Muscle of arm (tissue), 12 donors: Measurements from ENCODE around the gene LCN12. TPM values are rescaled to one million over a fixed set of nuclear protein-coding genes. Genes with fewer than 3 reads are reported as not detected.

Experiments used
- DNase-seq: peaks from one replicate; pipeline ENCODE4 v3.0.0-alpha.2; 2013
- polyA plus RNA-seq, 12 donors: library from polyadenylated mRNA; unstranded; fragments of 120-200 nt; gene quantifications; one replicate each; pipeline ENCODE4 v1.2.1, GENCODE V29; 2013; ENCODE audit not compliant: insufficient read length in 12 of 12

LCN12 gene
- polyA plus RNA-seq, 12 donors = 0.23 to 1.4 (median 1.1) TPM; not detected in 3

DNA sequence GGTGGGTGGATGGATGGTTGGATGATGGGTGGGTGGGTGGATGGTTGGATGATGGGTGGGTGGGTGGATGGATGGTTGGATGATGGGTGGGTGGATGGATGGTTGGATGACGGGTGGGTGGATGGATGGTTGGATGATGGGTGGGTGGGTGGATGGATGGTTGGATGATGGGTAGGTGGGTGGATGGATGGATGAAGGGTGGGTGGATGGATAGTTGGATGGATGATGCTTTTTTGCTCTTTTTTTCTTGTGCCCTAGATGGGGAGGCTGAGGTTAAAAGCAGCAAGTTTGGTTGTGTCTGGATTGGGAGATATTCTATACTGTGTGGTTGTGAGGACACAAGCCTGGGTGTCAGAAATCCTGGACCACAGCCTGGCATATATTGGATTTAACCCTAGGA, 5.4 kb downstream of the LCN12 start:
- DNase-seq = no peak

- DNase-seq = no peak
Observed at GRCh38 chr9:136957901-136958300, 5.8 kb downstream of the LCN12 start.

GRCh38 chr9:136958473-136958872, 6.4 kb downstream of the LCN12 start:
- DNase-seq = no peak

DNA sequence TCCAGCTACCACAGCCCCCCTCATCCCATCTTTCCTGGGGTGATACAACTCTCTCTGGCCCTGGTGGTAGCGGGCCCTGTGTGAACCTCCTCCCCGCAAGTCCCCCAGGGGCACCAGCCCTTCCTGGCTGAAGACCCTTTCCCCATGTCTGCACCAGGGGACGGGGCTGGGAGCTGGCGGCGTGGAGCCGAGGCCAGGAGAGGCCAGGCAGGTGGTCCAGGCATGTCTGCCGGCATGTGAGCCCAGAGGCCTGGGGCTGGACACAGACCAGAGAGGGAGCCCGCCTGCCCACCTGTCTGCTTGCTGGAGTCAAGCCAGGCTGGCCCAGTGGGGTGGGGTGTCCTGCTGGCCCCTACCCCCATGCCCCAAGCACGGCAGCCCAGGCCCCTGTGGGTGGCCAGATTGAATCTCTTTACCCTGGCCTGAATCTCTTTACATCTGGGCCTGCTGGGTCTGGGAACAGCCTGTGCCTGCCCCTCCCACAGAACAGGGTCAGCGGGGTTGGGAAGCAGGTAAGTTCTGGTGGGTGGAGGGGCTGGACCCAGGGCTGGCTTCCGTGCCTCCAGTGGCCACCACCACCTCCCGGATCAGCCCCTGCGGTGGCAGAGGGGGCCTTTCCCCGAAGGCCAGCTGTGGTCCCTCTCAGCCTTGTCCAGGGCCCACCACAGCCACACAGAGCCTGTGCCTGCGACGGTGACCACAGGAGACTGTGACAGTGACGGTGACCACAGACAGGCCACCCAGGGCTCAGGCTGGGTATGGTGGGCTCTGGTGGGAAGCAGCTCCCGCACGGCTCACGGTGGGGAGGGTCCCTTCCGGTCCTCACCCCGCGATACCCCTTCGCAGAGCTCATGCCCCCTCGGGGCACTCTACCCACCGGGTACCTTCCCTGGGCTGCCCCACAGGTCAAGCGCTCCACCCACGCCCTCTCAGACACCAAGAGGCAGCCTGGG, 7.1 kb downstream of the LCN12 start:
- no peak for DNase-seq

DNA sequence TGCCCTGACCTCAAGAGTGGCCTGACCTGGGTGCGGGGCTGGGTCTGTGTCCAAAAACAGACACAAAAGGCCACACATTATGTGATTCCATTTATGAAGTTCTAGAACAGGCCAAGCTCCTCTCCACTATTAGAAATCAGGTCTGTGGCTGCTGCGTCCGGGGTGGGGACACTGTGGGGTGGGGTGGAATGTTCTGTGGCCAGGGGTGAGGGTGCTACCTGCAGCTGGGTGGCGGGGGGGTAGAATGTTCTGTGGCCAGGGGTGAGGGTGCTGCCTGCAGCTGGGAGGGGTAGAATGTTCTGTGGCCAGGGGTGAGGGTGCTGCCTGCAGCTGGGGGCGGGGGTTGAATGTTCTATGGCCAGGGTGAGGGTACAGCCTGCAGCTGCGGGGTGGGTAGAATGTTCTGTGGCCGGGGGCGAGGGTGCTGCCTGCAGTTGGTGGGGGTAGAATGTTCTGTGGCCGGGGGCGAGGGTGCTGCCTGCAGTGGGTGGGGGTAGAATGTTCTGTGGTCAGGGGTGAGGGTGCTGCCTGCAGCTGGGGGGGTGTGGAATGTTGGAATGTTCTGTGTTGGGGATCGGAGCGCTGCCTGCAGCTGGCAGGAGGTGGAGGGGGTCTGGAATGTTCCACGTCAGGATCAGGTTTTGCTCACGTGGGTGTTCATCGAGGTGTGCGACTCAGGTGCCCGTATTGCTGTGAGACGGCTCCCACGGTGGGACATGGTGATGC, 8.3 kb downstream of the LCN12 start:
- DNase-seq = no peak

GRCh38 chr9:136960938-136961275, 8.8 kb downstream of the LCN12 start:
- DNase-seq = no peak

DNA sequence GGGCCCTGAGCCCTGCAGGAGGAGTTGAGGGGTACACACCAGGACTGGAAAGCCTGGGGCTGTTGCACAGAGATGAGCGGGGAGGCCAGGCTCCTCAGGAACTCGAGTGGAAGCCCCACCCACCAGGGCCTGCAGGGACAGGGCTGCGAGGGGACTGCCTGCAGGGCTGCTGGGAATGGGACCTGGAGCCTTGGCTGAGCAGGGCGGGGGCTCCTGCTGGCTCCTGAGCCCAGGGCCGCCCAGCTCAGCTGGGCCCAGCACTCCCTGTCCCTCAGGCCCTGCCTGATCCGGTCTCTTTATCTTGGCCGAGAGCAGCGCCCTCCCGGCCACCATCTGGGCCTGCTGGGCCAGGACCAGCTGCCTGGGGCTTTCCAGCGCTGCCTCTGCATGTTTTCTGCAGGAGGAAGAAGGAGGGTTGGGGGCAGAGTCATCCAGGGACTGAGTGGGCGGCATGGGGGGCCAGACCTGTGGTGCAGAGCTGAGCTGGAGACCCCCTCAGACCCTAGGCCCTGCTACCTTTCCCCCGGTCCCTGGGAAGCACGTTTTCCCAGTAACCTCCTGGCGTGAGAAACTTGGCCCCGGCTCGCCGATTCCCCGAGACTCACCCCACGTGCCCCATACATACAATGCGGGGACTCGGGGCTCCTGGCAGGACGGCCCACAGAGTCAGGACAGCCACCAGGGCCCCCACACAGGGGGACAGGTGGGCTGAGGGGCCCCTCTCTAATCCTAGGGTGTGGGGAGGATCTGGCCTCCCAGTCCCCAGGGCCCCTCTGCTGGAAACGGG, 9.4 kb downstream of the LCN12 start:
- DNase-seq = no peak

GRCh38 chr9:136962163-136962562, 10.1 kb downstream of the LCN12 start:
- no peak for DNase-seq

GRCh38 chr9:136962701-136963248, 10.7 kb downstream of the LCN12 start:
- DNase-seq = no peak

DNA sequence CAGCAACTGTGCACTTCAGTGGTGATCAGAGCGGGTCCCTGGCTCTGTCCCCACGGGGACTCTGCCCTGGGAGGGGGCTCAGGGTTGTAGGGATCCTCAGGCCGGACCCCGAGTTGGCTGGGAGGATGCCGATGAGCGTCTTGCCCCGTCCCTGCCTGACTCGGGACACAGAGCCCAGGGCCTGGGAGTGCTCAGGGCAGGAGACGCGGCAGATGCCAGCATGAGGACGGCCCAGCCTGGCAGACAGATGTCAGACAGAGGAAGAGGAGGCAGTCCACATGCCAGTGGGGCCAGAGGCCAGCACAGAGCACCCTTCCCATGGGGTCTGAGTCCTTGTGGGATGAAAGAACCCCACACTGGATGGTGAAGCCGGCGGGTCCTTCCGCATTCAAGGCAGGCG, 11.3 kb downstream of the LCN12 start:
- DNase-seq = no peak

- no peak for DNase-seq
Observed at GRCh38 chr9:136963751-136964150, 11.7 kb downstream of the LCN12 start.

DNA sequence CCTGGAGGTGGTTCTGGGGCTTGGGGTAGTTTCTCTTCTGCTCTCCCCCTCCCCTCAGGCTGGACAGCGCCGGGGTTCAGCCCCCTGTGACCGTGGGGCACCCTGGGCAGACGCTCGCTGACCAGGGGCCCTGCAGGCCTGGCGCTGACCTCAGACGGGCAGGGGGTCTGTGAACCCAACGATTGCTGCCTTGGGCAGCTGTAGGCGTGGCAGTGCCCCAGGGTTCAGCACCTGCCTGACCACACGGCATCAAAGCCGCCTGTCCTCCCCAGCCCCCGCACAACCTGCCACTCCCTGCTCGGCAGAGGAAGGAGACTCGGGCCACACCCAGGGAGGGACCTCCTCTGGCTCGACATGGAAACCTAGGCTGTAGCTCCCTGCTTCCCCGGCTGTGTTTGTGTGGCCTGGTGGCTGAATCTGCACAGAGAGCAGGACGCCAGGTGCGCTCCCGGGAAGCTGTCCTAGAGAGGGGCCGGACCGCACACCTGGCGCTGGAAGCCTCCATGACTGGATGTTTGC, 12.2 kb downstream of the LCN12 start:
- DNase-seq = no peak

GRCh38 chr9:136964833-136965422, 12.9 kb downstream of the LCN12 start:
- no peak for DNase-seq

GRCh38 chr9:136965771-136966484, 13.9 kb downstream of the LCN12 start:
- DNase-seq = no peak

DNA sequence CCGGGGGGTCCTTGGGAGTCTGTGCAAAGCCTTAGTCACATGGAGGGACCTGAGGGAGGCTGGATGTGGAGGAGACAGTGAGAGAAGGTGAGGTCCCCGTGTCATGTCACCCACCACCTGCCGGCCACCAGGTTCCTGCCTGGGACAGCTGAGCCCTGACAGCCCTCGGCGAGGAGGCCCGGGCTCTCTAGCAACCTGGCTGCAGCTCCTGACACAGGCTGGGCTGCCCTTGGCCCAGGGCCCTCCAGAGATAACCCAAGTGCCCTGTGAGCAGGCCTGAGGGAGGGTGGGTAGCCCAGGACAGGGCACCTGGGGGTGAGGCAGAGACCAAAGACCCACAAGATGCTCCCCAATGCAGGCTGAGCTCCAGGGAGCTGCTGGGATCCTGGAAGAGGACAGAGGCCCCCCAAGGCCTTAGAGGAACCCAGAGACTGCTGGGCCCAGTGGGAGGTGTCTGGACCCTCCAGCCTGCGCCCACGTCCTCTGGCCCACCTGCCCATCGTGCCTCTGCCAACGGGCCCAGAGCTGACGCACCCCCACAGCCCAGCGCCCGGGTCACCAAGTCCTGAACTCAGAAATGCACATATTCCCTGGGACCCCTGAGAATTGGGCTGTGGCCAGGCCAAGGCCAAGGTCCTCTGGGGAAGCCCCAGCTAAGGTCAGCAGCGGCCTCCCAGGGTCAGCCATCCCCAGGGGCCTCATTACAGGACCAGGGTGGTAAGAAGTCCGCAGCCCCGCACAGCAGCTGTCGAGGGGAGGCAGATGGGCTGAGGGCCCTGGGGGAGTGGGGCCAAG, 16.5 kb downstream of the LCN12 start:
- no peak for DNase-seq

DNA sequence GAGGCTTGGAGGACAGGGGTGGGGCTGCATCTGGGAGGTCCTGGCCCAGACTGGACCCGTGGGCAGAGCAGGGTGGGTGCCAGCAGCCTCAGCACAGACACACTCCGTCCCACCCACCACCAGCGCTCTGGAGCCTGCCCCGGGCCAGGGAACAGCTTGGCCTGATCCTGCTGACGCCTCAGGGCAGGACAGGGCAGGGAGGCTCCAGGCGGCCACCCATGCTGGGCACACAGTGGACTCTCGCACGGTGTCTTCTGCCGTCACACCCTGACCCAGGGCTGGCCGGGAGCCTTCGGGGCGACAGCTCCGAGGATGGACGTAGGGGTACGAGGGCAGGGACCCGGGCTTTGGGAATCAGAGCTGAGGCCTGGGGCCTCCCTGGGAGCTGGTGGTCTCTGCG, 17.1 kb downstream of the LCN12 start:
- DNase-seq = no peak

- DNase-seq = no peak
Observed at GRCh38 chr9:136969774-136970173, 17.7 kb downstream of the LCN12 start.

DNA sequence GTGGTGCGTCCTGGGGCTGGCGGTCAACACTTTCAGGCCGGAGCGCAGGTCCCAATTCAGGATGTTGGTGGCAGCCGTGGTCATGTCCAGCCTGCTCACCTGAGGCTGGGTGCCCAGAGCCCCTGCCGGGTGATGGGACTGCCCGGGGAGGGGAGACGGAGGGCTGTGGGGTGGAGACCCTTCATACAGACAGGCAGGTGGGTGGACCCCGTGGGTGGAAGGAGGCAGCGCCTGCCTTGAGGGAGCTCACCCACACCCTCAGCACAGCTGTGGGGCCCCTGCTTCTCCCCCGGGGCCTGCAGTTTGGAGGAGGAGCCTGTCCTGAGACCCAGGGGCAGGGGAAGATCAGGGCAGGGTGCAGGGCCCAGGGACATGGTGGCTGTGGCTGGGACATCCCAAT, 18.3 kb downstream of the LCN12 start:
- no peak for DNase-seq

GRCh38 chr9:136971746-136972145, 19.7 kb downstream of the LCN12 start:
- no peak for DNase-seq

DNA sequence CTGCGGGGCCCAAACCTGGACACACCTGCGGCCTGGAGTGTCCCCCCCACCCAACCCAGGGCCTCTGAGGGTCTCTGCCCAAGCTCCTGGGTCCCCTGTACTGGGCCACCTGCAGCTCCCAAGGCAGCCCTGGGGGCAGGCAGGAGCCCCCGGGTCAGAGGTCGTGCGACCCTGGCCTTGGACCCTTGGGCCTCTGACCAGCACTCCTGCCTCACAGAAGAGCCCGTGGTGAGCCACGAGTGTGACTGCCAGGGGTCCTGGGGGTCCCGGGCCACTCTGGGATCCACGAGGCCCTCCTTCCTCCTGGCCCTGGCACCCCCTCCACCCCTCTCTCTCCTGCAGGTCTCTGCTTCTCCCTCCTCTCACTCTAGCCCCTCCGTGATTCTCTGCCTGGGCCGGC, 20.3 kb downstream of the LCN12 start:
- no peak for DNase-seq
